Astrocyte (in vitro differentiated cells and primary cell): ENCODE data around the gene STX11. TPM values are rescaled to one million over a fixed set of nuclear protein-coding genes. Genes with fewer than 3 reads are reported as not detected.
"Not testable (repeated sequence)": the region's sequence is repeated elsewhere in the genome, so short reads cannot be mapped to it uniquely, and the experiment has no call there.

ENCODE experiments used
- DNase-seq: peaks from one replicate; pipeline ENCODE4 v3.0.0-alpha.2; 2010; ENCODE audit warnings: low read depth
- FAIRE-seq: peaks from 2 replicates; lab custom pipeline; 2011; peaks lifted over from hg19 to GRCh38; lab: Jason Lieb, UNC
- H2AFZ ChIP-seq: 2 replicates; pipeline ENCODE4 v1.6.0; 2012; ENCODE audit warnings: low read depth, low read length, inconsistent platforms
- H3K27ac ChIP-seq: 2 replicates; pipeline ENCODE4 v1.5.1; 2011; ENCODE audit warnings: low read depth, low read length, inconsistent platforms
- H3K27me3 ChIP-seq: 2 replicates; pipeline ENCODE4 v1.6.0; 2011; ENCODE audit warnings: low read length, inconsistent platforms; ENCODE audit not compliant: insufficient read depth
- H3K36me3 ChIP-seq: 2 replicates; pipeline ENCODE4 v1.5.1; 2011; ENCODE audit warnings: low read length, inconsistent platforms; ENCODE audit not compliant: insufficient read depth
- H3K4me1 ChIP-seq: 2 replicates; pipeline ENCODE4 v1.5.1; 2011; ENCODE audit warnings: low read length, inconsistent platforms; ENCODE audit not compliant: insufficient read depth
- H3K4me2 ChIP-seq: 2 replicates; pipeline ENCODE4 v1.6.0; 2012; ENCODE audit warnings: low read length, inconsistent platforms
- H3K4me3 ChIP-seq: 2 replicates; pipeline ENCODE4 v1.5.1; 2011; ENCODE audit warnings: low read depth, mild to moderate bottlenecking, low read length, inconsistent platforms; ENCODE audit not compliant: insufficient read depth
- H3K79me2 ChIP-seq: 2 replicates; pipeline ENCODE4 v1.6.0; 2012; ENCODE audit warnings: mild to moderate bottlenecking, low read length, inconsistent platforms; ENCODE audit not compliant: insufficient read depth
- H3K9ac ChIP-seq: 2 replicates; pipeline ENCODE4 v1.6.0; 2012; ENCODE audit warnings: mild to moderate bottlenecking, low read length, inconsistent platforms
- H3K9me3 ChIP-seq: 2 replicates; pipeline ENCODE4 v1.5.1; 2012; ENCODE audit warnings: low read depth, mild to moderate bottlenecking, low read length, inconsistent platforms; ENCODE audit not compliant: insufficient read depth
- H4K20me1 ChIP-seq: 2 replicates; pipeline ENCODE4 v1.6.0; 2012; ENCODE audit warnings: low read length, inconsistent platforms; ENCODE audit not compliant: insufficient read depth
- H3K27ac Mint-ChIP-seq: one replicate; pipeline ENCODE4 v1.8.0; 2021; ENCODE audit warnings: mild to moderate bottlenecking, mixed read lengths; ENCODE audit not compliant: unreplicated experiment
- H3K27me3 Mint-ChIP-seq: one replicate; pipeline ENCODE4 v1.8.0; 2021; ENCODE audit warnings: low read depth, mixed read lengths; ENCODE audit not compliant: unreplicated experiment
- H3K36me3 Mint-ChIP-seq: one replicate; pipeline ENCODE4 v1.8.0; 2021; ENCODE audit warnings: low read depth, mixed read lengths; ENCODE audit not compliant: unreplicated experiment
- H3K4me1 Mint-ChIP-seq: one replicate; pipeline ENCODE4 v1.8.0; 2021; ENCODE audit warnings: low read depth, mixed read lengths; ENCODE audit not compliant: unreplicated experiment
- H3K4me3 Mint-ChIP-seq: one replicate; pipeline ENCODE4 v1.8.0; 2021; ENCODE audit warnings: mild to moderate bottlenecking, moderate library complexity, mixed read lengths; ENCODE audit not compliant: unreplicated experiment
- H3K9me3 Mint-ChIP-seq: one replicate; pipeline ENCODE4 v1.8.0; 2021; ENCODE audit warnings: mild to moderate bottlenecking, mixed read lengths; ENCODE audit not compliant: unreplicated experiment
- CTCF ChIP-seq: IDR thresholded peaks from 2 replicates; pipeline ENCODE4 v1.5.1; 2011; ENCODE audit warnings: low read depth, mild to moderate bottlenecking, inconsistent platforms, low read length, moderate library complexity; ENCODE audit not compliant: insufficient read depth
- EZH2 ChIP-seq: IDR thresholded peaks from 2 replicates; pipeline ENCODE4 v1.6.1; 2012; ENCODE audit warnings: mild to moderate bottlenecking, low read length, inconsistent platforms; ENCODE audit not compliant: insufficient read depth
- total RNA-seq: library from RNA; stranded (reverse); gene quantifications from 2 replicates; pipeline ENCODE4 v1.2.1, GENCODE V29; 2021

The STX11 gene
- total RNA-seq, 1 donor from 2014 or later: 2.0 TPM

DNA sequence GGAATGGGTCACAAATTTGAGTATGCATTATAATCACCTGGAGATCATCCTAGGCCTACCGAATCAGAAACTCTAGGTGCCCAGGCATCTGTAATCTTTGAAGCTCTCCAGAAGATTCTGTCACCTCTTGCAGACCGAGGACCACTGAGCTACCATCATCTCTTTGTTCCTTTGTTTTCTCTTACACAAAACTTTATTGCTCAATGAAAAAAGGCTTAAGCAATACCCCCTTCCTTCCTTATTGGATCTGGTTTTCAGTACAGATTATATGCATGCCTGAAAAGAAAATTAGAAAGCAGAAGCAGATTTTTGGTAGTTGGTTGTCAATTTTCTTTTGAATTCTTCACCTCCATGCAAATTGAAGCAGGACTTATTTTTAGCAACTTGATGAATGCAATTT lies 31.3 kb downstream of the STX11 start:
- Mint-ChIP-seq H3K36me3 (peaks cover 3% of the 10 kb centered on the region), H3K4me3 (no peak overlapping the region), H3K27ac (no peak overlapping the region), H3K9me3 (no peaks in the 10 kb centered on the region), H3K27me3 (peaks cover 4% of the 10 kb centered on the region), H3K4me1 (no peaks in the 10 kb centered on the region)
- no peak for DNase-seq
- Histone ChIP-seq H3K9ac (no peak overlapping the region), H3K27ac (no peak overlapping the region), H3K4me2 (no peak overlapping the region), H3K9me3 (peaks cover under 1% of the 10 kb centered on the region), H3K4me3 (no peak overlapping the region), H3K4me1 (no peaks in the 10 kb centered on the region), H3K79me2 (no peaks in the 10 kb centered on the region), H3K27me3 (no peaks in the 10 kb centered on the region), H2AFZ (no peak overlapping the region), H4K20me1 (no peaks in the 10 kb centered on the region), H3K36me3 (no peaks in the 10 kb centered on the region)
- FAIRE-seq: no peak
- no peak for TF ChIP-seq CTCF
- TF ChIP-seq EZH2: no peak

- H3K9ac ChIP-seq, H3K4me1 Mint-ChIP-seq, DNase-seq, H3K4me3 Mint-ChIP-seq, H3K27ac Mint-ChIP-seq, H3K36me3 ChIP-seq, H3K27me3 Mint-ChIP-seq, H3K9me3 Mint-ChIP-seq, H3K4me2 ChIP-seq, FAIRE-seq, H2AFZ ChIP-seq, H3K27me3 ChIP-seq, H3K4me3 ChIP-seq, H3K36me3 Mint-ChIP-seq, H3K79me2 ChIP-seq, H3K27ac ChIP-seq, H4K20me1 ChIP-seq, H3K4me1 ChIP-seq, H3K9me3 ChIP-seq: not testable (repeated sequence)
Observed at GRCh38 chr6:144184186-144184585, 33.9 kb downstream of the STX11 start.

DNA sequence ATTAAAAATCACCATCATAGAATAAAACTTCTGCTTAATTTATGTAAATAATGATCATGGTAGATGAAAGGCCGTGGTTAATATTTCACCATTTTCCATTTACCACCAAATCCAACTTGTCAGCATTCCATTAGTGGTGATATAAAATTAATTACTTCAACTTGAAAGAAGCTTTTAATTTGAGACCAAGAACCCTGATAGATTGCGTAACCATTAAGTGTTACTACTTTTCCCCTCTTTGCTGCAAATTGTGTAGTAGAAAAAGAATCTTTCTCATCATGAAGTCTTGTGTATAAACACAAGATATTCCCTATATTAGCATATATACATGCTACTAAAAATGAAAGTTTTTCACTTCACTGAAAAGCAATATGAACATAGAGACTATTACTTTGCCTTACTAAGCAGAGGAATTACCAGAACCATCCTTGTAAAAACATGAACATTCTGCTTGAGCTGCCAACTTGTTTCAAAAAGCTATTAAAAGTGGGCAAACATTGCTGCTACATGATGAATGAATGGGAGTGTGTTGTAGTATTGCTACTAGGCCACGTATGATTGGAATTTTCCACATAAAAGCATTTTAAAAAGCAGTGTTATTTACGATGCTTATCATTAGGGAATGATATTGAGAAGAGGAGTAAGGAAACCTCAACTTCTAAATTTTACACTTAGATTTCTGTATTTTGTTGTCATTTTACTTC lies 35.0 kb downstream of the STX11 start:
- H3K27me3 Mint-ChIP-seq: peaks cover 4% of the 10 kb centered on the region
- H3K79me2 ChIP-seq: no peaks in the 10 kb centered on the region
- no peak overlapping the region for H2AFZ ChIP-seq
- H3K4me2 ChIP-seq: no peak overlapping the region
- H3K4me3 Mint-ChIP-seq: no peak overlapping the region
- H3K36me3 ChIP-seq: no peaks in the 10 kb centered on the region
- FAIRE-seq (no peak), DNase-seq (peak; percentile 23)
- H4K20me1 ChIP-seq: no peaks in the 10 kb centered on the region
- TF ChIP-seq EZH2 (no peak), CTCF (no peak)
- H3K27ac Mint-ChIP-seq: no peak overlapping the region
- H3K9ac ChIP-seq: no peak overlapping the region
- no peaks in the 10 kb centered on the region for H3K4me1 ChIP-seq
- no peaks in the 10 kb centered on the region for H3K27me3 ChIP-seq
- H3K36me3 Mint-ChIP-seq: peaks cover 2% of the 10 kb centered on the region
- peaks cover 3% of the 10 kb centered on the region for H3K4me1 Mint-ChIP-seq
- H3K9me3 ChIP-seq: peaks cover 5% of the 10 kb centered on the region
- no peak overlapping the region for H3K4me3 ChIP-seq
- H3K27ac ChIP-seq: no peak overlapping the region
- H3K9me3 Mint-ChIP-seq: no peaks in the 10 kb centered on the region
